A549 (cell line): Measurements from ENCODE around the gene ZSCAN10.
A peak's percentile ranks its signal among the peaks of the same experiment; 100 is the strongest.

Source experiments
- CEBPB ChIP-seq, 2 experiments: fragments of >200 bp in 1 of 2; sonication (Bioruptor Twin) in 1 of 2; formaldehyde crosslinking in 1 of 2; IDR thresholded peaks; 2 replicates each; pipeline ENCODE4 v1.6.1; 2012 to 2016
- JUN ChIP-seq, 2 experiments: fragments of >200 bp; sonication (Bioruptor Twin); formaldehyde crosslinking; IDR thresholded peaks; 2 replicates in 1 of 2; 3 replicates in 1 of 2; pipeline ENCODE4 v1.6.1; 2016 to 2017
- POLR2A ChIP-seq: IDR thresholded peaks from 2 replicates; pipeline ENCODE4 v1.6.1; 2012; ENCODE audit warnings: mild to moderate bottlenecking, low read length
- TF ChIP-seq, protein P1 (sequence below): fragments of >200 bp; sonication (Bioruptor Twin); formaldehyde crosslinking; IDR thresholded peaks from 3 replicates; pipeline ENCODE4 v1.5.1; 2016

DNA sequence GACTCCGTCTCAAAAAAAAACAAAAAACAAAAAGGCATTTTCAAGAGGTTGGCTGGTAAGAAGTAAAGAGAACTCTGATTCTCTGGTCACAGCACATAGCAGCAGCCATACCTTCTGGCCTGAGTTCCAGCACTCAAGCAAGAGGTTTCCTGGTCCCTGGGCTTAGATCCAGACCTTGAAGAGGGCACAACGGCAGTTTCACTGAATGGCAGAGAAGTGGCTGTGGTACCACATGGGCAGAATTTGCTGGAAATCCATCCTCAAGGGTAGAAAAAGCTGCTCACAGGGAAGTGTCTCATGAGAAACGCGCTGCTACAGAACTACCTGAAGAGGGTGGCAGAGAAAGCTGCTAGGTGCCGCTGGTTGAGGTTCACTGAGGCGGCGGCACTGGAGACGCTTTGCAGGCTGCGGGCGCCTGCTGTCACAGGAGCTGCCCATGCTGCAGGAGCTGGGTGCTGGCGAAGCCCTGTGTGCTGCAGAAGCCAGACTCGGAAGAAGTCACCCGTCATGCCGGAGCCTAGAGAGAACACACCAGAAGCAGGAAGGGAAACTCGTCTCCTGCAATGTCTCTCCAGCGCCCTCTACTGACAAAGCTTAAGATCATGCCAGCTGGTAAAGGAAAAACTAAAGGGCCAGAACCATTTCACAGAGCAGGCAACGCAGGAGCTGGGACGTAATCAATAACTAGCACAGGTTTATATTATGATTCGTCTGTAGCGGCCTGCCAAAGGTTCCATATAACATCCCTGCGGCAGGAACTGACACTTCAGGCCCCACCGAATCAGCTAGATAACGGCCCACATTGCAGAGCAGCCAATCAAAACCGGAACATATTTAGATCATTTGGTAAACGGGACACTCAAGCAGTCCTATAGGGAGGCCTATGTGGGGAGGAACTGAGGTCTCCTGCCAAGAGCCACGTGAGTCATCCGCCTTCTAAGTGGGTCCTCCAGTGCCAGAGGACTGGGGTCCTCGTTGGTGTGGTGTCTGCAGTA, 30.3 kb upstream of the ZSCAN10 start:
- peak; percentile 11; the same call in 1 of the 2 replicates for TF ChIP-seq POLR2A
- TF ChIP-seq JUN (IDR thresholded peaks at IDR 0.05) = peak in 1 of 2 experiments; percentile 42; a peak in 1 of 5 replicates
- TF ChIP-seq, protein P1, sequence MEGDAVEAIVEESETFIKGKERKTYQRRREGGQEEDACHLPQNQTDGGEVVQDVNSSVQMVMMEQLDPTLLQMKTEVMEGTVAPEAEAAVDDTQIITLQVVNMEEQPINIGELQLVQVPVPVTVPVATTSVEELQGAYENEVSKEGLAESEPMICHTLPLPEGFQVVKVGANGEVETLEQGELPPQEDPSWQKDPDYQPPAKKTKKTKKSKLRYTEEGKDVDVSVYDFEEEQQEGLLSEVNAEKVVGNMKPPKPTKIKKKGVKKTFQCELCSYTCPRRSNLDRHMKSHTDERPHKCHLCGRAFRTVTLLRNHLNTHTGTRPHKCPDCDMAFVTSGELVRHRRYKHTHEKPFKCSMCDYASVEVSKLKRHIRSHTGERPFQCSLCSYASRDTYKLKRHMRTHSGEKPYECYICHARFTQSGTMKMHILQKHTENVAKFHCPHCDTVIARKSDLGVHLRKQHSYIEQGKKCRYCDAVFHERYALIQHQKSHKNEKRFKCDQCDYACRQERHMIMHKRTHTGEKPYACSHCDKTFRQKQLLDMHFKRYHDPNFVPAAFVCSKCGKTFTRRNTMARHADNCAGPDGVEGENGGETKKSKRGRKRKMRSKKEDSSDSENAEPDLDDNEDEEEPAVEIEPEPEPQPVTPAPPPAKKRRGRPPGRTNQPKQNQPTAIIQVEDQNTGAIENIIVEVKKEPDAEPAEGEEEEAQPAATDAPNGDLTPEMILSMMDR = peak; percentile 93
- TF ChIP-seq CEBPB (IDR thresholded peaks at IDR 0.05) = no peak
